GM19240 (cell line): Measurements from ENCODE around the gene LSM12.
"Not testable (repeated sequence)": the region's sequence is repeated elsewhere in the genome, so short reads cannot be mapped to it uniquely, and the experiment has no call there.

Source experiments
- DNase-seq: peaks from one replicate; pipeline ENCODE4 v3.0.0; 2011; ENCODE audit warnings: low spot score; ENCODE audit not compliant: insufficient read length

Gene LSM12

GRCh38 chr17:44008205-44008909, 58.1 kb downstream of the LSM12 start:
- no peak for DNase-seq

- no peak for DNase-seq
These were observed 58.9 kb downstream of the LSM12 start for GRCh38 chr17:44007346-44008204.

GRCh38 chr17:44006598-44007345, 59.7 kb downstream of the LSM12 start:
- DNase-seq = peak; percentile 94

- DNase-seq = peak; percentile 18
These were observed 60.2 kb downstream of the LSM12 start for GRCh38 chr17:44006272-44006597.

- no peak for DNase-seq
These were observed 60.8 kb downstream of the LSM12 start for GRCh38 chr17:44005527-44006271.

GRCh38 chr17:44004761-44005526, 61.5 kb downstream of the LSM12 start:
- no peak for DNase-seq

- DNase-seq = no peak
These were observed 62.3 kb downstream of the LSM12 start, which contains the start of gene NAGS for GRCh38 chr17:44004077-44004760. Gene NAGS (plus strand): TSS chr17:44004622. CDS start chr17:44004664, 42 bp downstream.

GRCh38 chr17:44002141-44002848, 64.2 kb downstream of the LSM12 start:
- DNase-seq = no peak

GRCh38 chr17:44001461-44001920, 65.0 kb downstream of the LSM12 start:
- no peak for DNase-seq

GRCh38 chr17:44000871-44001460, 65.5 kb downstream of the LSM12 start:
- DNase-seq = no peak

GRCh38 chr17:44000141-44000860, 66.2 kb downstream of the LSM12 start:
- no peak for DNase-seq

GRCh38 chr17:43999024-43999423, 67.4 kb downstream of the LSM12 start:
- no peak for DNase-seq

- no peak for DNase-seq
These were observed 67.9 kb downstream of the LSM12 start for GRCh38 chr17:43998552-43998951.

- DNase-seq = not testable (repeated sequence)
These were observed 69.3 kb downstream of the LSM12 start for GRCh38 chr17:43997180-43997579.

GRCh38 chr17:43995150-43995471, 71.4 kb downstream of the LSM12 start:
- DNase-seq = no peak

GRCh38 chr17:43994272-43995149, 72.0 kb downstream of the LSM12 start:
- peak; percentile 56 for DNase-seq

- no peak for DNase-seq
These were observed 73.8 kb downstream of the LSM12 start for GRCh38 chr17:43992641-43993040.
